Measurements from ENCODE around the gene WNT3. TPM values are rescaled to one million over a fixed set of nuclear protein-coding genes. Genes with fewer than 3 reads are reported as not detected.
A peak's percentile ranks its signal among the peaks of the same experiment; 100 is the strongest.

Gene WNT3
- total RNA-seq, 1 donor from 2014 or later, result 1.1 TPM

DNA sequence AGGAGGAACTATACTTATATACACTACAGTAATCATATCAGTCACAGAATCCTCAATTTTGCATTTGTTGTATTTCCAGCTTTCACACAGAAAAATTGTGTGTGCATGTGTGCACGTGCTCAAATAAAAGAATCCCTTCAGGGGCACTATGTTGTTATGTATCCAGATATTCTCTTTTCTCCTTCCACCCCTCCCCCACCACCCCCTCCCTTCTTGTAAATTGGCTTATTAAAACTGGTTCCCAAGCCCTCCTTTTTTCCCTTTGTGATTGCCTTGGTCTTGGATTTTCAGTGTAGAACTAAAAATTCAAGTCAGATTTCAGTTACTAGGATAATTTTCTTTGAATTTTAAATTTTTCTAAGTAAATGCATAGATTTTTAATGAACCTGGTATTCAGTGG, 86.3 kb downstream of the WNT3 start:
- no peak overlapping the region for H2AFZ ChIP-seq (replicated peaks)
- H3K4me3 Mint-ChIP-seq, result peak overlapping the region; percentile 77
- H3F3A ChIP-seq (ENCODE audit: low read depth), result peaks cover 29% of the 10 kb centered on the region
- peaks cover 2% of the 10 kb centered on the region for H3K36me3 Mint-ChIP-seq
- H3K36me3 ChIP-seq, result no peaks in the 10 kb centered on the region
- no peaks in the 10 kb centered on the region for H3K27me3 ChIP-seq
- peak overlapping the region; percentile 99 for H3K27ac Mint-ChIP-seq
- peaks cover 86% of the 10 kb centered on the region for H3K4me1 Mint-ChIP-seq
- TF ChIP-seq EZH2phosphoT487 (IDR thresholded peaks at IDR 0.05), result no peak
- no peak for TF ChIP-seq EZH2 (IDR thresholded peaks at IDR 0.05)
- TF ChIP-seq, protein P1, sequence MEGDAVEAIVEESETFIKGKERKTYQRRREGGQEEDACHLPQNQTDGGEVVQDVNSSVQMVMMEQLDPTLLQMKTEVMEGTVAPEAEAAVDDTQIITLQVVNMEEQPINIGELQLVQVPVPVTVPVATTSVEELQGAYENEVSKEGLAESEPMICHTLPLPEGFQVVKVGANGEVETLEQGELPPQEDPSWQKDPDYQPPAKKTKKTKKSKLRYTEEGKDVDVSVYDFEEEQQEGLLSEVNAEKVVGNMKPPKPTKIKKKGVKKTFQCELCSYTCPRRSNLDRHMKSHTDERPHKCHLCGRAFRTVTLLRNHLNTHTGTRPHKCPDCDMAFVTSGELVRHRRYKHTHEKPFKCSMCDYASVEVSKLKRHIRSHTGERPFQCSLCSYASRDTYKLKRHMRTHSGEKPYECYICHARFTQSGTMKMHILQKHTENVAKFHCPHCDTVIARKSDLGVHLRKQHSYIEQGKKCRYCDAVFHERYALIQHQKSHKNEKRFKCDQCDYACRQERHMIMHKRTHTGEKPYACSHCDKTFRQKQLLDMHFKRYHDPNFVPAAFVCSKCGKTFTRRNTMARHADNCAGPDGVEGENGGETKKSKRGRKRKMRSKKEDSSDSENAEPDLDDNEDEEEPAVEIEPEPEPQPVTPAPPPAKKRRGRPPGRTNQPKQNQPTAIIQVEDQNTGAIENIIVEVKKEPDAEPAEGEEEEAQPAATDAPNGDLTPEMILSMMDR (IDR thresholded peaks at IDR 0.05), result no peak
- peaks cover 2% of the 10 kb centered on the region for H3K27me3 Mint-ChIP-seq (ENCODE audit: insufficient read depth, low read depth)
- peak overlapping the region; percentile 61 for H3K27ac ChIP-seq
- peak overlapping the region; percentile 76 for H3K4me2 ChIP-seq
- H3K4me3 ChIP-seq, result peak overlapping the region; percentile 39
- H3K9me3 Mint-ChIP-seq, result no peaks in the 10 kb centered on the region
- no peaks in the 10 kb centered on the region for H3K9me3 ChIP-seq (ENCODE audit: low read depth)
- H4K20me1 ChIP-seq (ENCODE audit: low read depth), result no peaks in the 10 kb centered on the region
- H3K4me1 ChIP-seq, result peaks cover 33% of the 10 kb centered on the region
- no peaks in the 10 kb centered on the region for H3K79me2 ChIP-seq (ENCODE audit: low read depth)
- H3K9ac ChIP-seq, result no peak overlapping the region
- peak; percentile 21 for DNase-seq (ENCODE audit: low spot score)

DNA sequence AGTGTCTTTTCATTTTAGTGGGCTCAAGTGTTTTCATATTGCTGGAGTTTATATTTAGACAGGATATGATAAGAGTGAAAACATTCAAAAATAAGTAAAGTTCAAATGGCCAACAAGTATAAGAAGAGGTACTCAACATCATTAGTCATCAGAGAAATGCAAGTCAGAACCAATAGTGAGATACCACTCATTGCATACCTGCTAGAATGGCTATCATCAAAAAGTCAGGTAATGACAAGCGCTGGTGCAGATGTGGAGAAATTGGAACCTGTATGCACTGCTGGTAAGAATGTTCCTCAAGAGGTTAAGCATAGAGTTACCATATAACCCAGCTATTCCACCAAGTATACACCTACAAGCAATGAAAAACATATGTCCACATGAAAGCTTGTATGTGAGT, 87.8 kb downstream of the WNT3 start:
- Histone ChIP-seq H3K4me3 (no peak overlapping the region), H4K20me1 (ENCODE audit: low read depth) (no peaks in the 10 kb centered on the region), H3K9me3 (ENCODE audit: low read depth) (no peaks in the 10 kb centered on the region), H3K9ac (no peak overlapping the region), H3K4me1 (peaks cover 35% of the 10 kb centered on the region), H3F3A (ENCODE audit: low read depth) (peaks cover 29% of the 10 kb centered on the region), H3K36me3 (no peaks in the 10 kb centered on the region), H3K27me3 (no peaks in the 10 kb centered on the region), H2AFZ (replicated peaks) (no peak overlapping the region), H3K27ac (no peak overlapping the region), H3K4me2 (no peak overlapping the region), H3K79me2 (ENCODE audit: low read depth) (no peaks in the 10 kb centered on the region)
- Mint-ChIP-seq H3K27ac (peak overlapping the region; percentile 30), H3K4me1 (peaks cover 92% of the 10 kb centered on the region), H3K9me3 (no peaks in the 10 kb centered on the region), H3K4me3 (no peak overlapping the region), H3K27me3 (ENCODE audit: insufficient read depth, low read depth) (peaks cover 2% of the 10 kb centered on the region), H3K36me3 (no peaks in the 10 kb centered on the region)
- DNase-seq (ENCODE audit: low spot score), result no peak
- TF ChIP-seq, protein P1 (IDR thresholded peaks at IDR 0.05), result no peak
- no peak for TF ChIP-seq EZH2phosphoT487 (IDR thresholded peaks at IDR 0.05)
- TF ChIP-seq EZH2 (IDR thresholded peaks at IDR 0.05), result no peak

DNA sequence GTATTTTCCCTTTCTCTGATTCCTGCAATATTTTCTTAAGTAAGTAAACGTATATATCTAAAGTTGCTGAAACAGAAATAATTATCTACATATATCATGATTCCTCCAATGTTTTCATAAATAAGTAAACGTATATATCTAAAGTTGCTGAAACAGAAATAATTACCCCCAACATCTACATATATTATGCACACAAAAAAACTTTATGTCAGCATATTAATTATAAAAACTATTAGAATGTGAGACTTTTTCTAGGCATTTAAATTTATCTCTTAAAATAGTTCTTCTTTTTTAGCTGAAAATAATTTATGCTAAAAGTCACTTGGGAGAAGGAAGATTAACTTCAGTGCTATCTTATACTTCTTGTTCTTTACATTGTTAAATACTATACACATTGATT, 88.5 kb downstream of the WNT3 start:
- Histone ChIP-seq H3K4me2 (no peak overlapping the region), H4K20me1 (ENCODE audit: low read depth) (no peaks in the 10 kb centered on the region), H3F3A (ENCODE audit: low read depth) (peaks cover 29% of the 10 kb centered on the region), H3K4me3 (no peak overlapping the region), H3K36me3 (no peaks in the 10 kb centered on the region), H3K79me2 (ENCODE audit: low read depth) (no peaks in the 10 kb centered on the region), H3K9ac (no peak overlapping the region), H2AFZ (replicated peaks) (no peak overlapping the region), H3K27me3 (no peaks in the 10 kb centered on the region), H3K4me1 (peaks cover 35% of the 10 kb centered on the region), H3K27ac (no peak overlapping the region), H3K9me3 (ENCODE audit: low read depth) (no peaks in the 10 kb centered on the region)
- no peaks in the 10 kb centered on the region for H3K9me3 Mint-ChIP-seq
- TF ChIP-seq EZH2phosphoT487 (IDR thresholded peaks at IDR 0.05) (no peak), EZH2 (IDR thresholded peaks at IDR 0.05) (no peak)
- TF ChIP-seq, protein P1 (IDR thresholded peaks at IDR 0.05), result no peak
- no peak for DNase-seq (ENCODE audit: low spot score)
- peaks cover 93% of the 10 kb centered on the region for H3K4me1 Mint-ChIP-seq
- peaks cover 2% of the 10 kb centered on the region for H3K27me3 Mint-ChIP-seq (ENCODE audit: insufficient read depth, low read depth)
- H3K27ac Mint-ChIP-seq, result peak overlapping the region; percentile 30
- no peak overlapping the region for H3K4me3 Mint-ChIP-seq
- H3K36me3 Mint-ChIP-seq, result no peaks in the 10 kb centered on the region

Data from neural progenitor cell (in vitro differentiated cells).